22Rv1 (cell line): ENCODE measurements around the gene OR5D18.

Source experiments
- H3K27ac ChIP-seq: fragments of 450-650 bp; 2 replicates; pipeline ENCODE4 v1.5.1; 2017
- ZFX ChIP-seq: fragments of 450-650 bp; IDR thresholded peaks from 2 replicates; pipeline ENCODE4 v1.6.1; 2017; ENCODE audit warnings: antibody characterized with exemption, borderline replicate concordance
- TF ChIP-seq, protein P1 (sequence below): fragments of 450-650 bp; IDR thresholded peaks from 2 replicates; pipeline ENCODE4 v1.5.1; 2017; ENCODE audit warnings: mild to moderate bottlenecking

Gene OR5D18

DNA sequence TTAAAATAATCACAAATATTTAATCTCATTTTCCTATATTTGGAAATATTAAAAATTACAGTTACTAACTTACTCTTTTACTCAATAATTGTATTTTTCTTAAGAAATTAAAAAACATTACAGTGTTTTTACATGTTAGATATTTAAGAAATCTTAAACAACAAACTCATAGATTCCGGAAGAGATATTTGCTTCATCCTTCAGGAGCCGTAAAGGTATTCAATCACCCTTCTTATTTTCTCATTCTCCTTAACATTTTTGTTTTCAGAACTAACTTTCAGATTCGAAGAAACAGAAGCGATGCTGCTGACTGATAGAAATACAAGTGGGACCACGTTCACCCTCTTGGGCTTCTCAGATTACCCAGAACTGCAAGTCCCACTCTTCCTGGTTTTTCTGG, at the start of gene OR5D18:
Gene OR5D18, plus strand, starts transcription at position 301 of the 400 bp plus-strand sequence. Its CDS starts 0 bp downstream, at position 301.
- no peak for TF ChIP-seq ZFX
- TF ChIP-seq, protein P1, sequence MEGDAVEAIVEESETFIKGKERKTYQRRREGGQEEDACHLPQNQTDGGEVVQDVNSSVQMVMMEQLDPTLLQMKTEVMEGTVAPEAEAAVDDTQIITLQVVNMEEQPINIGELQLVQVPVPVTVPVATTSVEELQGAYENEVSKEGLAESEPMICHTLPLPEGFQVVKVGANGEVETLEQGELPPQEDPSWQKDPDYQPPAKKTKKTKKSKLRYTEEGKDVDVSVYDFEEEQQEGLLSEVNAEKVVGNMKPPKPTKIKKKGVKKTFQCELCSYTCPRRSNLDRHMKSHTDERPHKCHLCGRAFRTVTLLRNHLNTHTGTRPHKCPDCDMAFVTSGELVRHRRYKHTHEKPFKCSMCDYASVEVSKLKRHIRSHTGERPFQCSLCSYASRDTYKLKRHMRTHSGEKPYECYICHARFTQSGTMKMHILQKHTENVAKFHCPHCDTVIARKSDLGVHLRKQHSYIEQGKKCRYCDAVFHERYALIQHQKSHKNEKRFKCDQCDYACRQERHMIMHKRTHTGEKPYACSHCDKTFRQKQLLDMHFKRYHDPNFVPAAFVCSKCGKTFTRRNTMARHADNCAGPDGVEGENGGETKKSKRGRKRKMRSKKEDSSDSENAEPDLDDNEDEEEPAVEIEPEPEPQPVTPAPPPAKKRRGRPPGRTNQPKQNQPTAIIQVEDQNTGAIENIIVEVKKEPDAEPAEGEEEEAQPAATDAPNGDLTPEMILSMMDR: no peak

DNA sequence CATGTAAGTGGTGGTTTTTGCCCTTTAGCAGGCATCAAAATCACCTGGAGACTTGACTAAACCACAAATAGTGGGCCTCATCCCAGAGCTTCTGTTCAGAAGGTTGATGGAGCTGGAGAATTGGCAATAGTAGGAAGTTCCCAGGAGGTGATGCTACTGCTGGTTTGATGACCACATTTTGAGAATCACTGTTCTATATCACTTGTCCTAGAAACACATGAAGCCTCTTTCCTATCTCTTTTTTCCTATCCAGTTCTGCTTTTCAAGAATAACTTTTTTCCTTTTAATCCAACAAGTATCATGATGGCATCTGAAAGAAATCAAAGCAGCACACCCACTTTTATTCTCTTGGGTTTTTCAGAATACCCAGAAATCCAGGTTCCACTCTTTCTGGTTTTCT, 46.3 kb upstream of the OR5D18 start, which contains the start of gene OR5D13:
Gene OR5D13, plus strand, starts transcription at position 301 of the 400 bp plus-strand sequence. Its CDS starts 0 bp downstream, at position 301.
- no peak for TF ChIP-seq ZFX
- TF ChIP-seq, protein P1: no peak

More for the DNA sequence above, at the start of gene OR5D18:
- no peak within 1 kb of the TSS for H3K27ac ChIP-seq

DNA sequence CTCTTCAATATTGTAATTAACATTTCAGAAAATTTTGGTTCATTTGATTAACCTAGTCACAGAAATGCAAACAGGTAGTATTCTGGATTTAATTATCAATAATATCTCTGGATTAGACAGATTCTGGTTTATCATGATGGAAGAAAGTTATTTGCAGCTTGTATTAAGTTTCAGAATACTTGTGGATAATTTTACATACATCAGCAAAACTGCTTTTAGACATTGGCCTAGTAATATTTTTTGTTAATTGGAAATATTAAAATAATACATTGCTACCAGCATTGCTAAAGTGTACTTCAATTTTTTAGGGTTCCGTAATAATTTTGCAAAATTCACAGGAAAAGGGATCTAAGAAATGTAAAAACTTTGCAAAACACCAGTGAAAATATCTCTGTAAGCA, 27.8 kb upstream of the OR5D18 start:
- H3K27ac ChIP-seq: no peak overlapping the region
- TF ChIP-seq ZFX: no peak
- TF ChIP-seq, protein P1: no peak

More for the DNA sequence above, 46.3 kb upstream of the OR5D18 start, which contains the start of gene OR5D13:
- no peak within 1 kb of the TSS for H3K27ac ChIP-seq

DNA sequence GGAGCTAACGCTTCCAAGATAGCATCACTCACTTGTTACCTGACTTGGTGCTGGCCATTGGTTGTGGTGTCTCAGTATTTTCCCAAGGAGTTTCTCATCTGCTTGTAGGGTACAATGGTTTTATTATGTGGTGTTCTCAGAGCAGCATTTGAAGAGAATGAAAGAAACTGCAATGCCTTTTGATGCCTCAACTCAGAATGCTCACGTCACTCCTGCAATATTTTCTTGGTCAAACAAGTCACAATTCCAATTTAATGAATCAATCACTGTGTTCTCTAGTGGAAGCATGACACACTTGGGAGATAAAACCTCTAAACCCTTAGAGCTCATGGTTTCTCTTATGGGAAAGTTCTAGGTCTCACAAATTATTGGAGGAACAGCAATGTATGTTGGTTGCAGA, 26.1 kb upstream of the OR5D18 start:
- TF ChIP-seq, protein P1: no peak
- TF ChIP-seq ZFX: no peak
- no peak overlapping the region for H3K27ac ChIP-seq

DNA sequence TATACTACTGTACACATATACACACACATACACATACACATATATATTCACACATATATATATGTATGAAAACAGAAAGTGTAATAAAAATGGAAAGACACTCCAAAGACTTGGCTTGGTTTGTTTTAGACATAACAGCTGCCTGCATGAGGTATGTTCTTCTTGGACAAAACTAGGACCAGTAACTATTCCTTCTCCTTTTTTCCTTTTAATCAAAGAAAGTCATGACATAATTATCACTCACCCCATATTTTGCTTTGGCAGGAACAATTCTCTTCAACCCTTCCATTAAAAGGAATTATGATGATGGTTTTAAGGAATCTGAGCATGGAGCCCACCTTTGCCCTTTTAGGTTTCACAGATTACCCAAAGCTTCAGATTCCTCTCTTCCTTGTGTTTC, 24.2 kb upstream of the OR5D18 start, which contains the start of gene OR5D14:
Gene OR5D14, plus strand, starts transcription at position 301 of the 400 bp plus-strand sequence. Its CDS starts 0 bp downstream, at position 301.
- H3K27ac ChIP-seq: no peak within 1 kb of the TSS
- TF ChIP-seq, protein P1: no peak
- no peak for TF ChIP-seq ZFX

DNA sequence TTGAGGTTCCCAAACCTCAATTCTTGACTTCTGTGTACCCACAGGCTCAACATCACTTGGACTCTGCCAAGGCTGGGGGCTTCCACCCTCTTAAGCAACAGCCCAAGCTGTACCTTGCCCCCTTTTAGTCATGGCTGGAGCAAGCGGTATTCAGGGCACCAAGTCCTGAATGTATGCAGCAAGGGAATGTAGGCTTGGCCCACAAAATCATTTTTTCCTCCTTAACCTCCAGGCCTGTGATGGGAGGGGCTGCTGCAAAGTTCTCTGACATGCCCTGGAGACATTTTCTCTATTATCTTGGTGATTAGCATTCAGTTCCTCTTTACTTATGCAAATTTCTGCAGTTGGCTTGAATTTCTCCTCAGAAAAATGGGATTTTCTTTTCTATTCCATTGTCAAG, 13.2 kb upstream of the OR5D18 start:
- TF ChIP-seq, protein P1: no peak
- TF ChIP-seq ZFX: no peak
- H3K27ac ChIP-seq: no peak overlapping the region

DNA sequence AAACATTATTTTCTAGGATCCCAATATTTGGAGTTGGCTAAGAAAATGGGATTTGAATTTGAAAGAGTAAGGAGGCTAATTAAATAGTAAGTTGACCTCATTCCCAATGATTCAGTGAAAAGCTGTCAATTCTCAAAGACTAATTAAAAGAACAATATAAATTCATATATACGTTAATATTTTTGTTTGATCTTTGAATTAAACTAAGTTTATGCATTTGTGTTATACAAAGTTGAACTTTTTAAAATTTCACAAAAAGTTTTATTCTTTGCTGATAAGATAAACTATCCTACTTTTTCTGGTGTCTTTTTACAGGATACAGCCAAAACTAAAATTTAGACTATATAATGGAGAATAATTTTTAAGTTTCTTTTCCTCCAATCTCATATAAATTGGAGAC, 8.4 kb upstream of the OR5D18 start, which contains the start of gene OR5L1:
Gene OR5L1, plus strand, starts transcription at position 301 of the 400 bp plus-strand sequence. CDS start 100 bp downstream, outside the sequence.
- TF ChIP-seq, protein P1: no peak
- no peak for TF ChIP-seq ZFX
- no peak within 1 kb of the TSS for H3K27ac ChIP-seq
